PFSK-1 (cell line): ENCODE data around the gene MEN1.
A peak's percentile ranks its signal among the peaks of the same experiment; 100 is the strongest.

Experiments
- FOXP2 ChIP-seq: optimal IDR thresholded peaks from 2 replicates; pipeline ENCODE3; 2011; ENCODE audit warnings: borderline replicate concordance, control low read depth, inconsistent platforms; ENCODE audit not compliant: insufficient read depth; ENCODE audit errors: extremely low read length, extremely low read depth
- POLR2AphosphoS5 ChIP-seq: IDR thresholded peaks from 2 replicates; pipeline ENCODE4 v1.6.1; 2012; ENCODE audit warnings: low read depth, mild to moderate bottlenecking, control low read depth, low read length, moderate library complexity
- REST ChIP-seq, 2 experiments: IDR thresholded peaks; 2 replicates each; pipeline versions ENCODE4 v1.6.1 to v1.8.0; 2011 to 2012; ENCODE audit warnings: low read depth in 2 of 2, low read length in 2 of 2, control low read depth in 1 of 2, inconsistent platforms in 1 of 2, mild to moderate bottlenecking in 1 of 2, moderate library complexity in 1 of 2; ENCODE audit not compliant: insufficient read depth in 1 of 2
- SIN3A ChIP-seq: IDR thresholded peaks from 2 replicates; pipeline ENCODE4 v1.6.1; 2012; ENCODE audit warnings: mild to moderate bottlenecking, low read length, moderate library complexity, borderline replicate concordance; ENCODE audit not compliant: insufficient read depth
- TAF1 ChIP-seq: IDR thresholded peaks from 2 replicates; pipeline ENCODE4 v1.6.1; 2012; ENCODE audit warnings: low read length, control low read depth, borderline replicate concordance; ENCODE audit not compliant: insufficient read depth

Gene MEN1

GRCh38 chr11:64844330-64845128, 34.2 kb upstream of the MEN1 start, which contains the start of gene CDC42BPG:
Gene CDC42BPG, minus strand, starts transcription at chr11:64844653. Its CDS starts 84 bp downstream, at chr11:64844569.
- no peak for TF ChIP-seq REST (IDR thresholded peaks at IDR 0.05; ENCODE audit: insufficient read depth in 1 of 2, low read depth in 2 of 2, low read length in 2 of 2)
- TF ChIP-seq TAF1, result no peak
- peak; percentile 37 for TF ChIP-seq FOXP2
- no peak for TF ChIP-seq POLR2AphosphoS5
- TF ChIP-seq SIN3A, result no peak

GRCh38 chr11:64843686-64844329, 33.5 kb upstream of the MEN1 start:
- TF ChIP-seq TAF1, result no peak
- TF ChIP-seq FOXP2, result no peak
- TF ChIP-seq REST (IDR thresholded peaks at IDR 0.05; ENCODE audit: insufficient read depth in 1 of 2, low read depth in 2 of 2, low read length in 2 of 2), result no peak
- TF ChIP-seq POLR2AphosphoS5, result no peak
- no peak for TF ChIP-seq SIN3A

GRCh38 chr11:64842851-64843685, 32.7 kb upstream of the MEN1 start:
- TF ChIP-seq REST (IDR thresholded peaks at IDR 0.05; ENCODE audit: insufficient read depth in 1 of 2, low read depth in 2 of 2, low read length in 2 of 2) (no peak), SIN3A (no peak), TAF1 (no peak), FOXP2 (no peak), POLR2AphosphoS5 (no peak)

- TF ChIP-seq REST (IDR thresholded peaks at IDR 0.05; ENCODE audit: insufficient read depth in 1 of 2, low read depth in 2 of 2, low read length in 2 of 2) (no peak), SIN3A (no peak), TAF1 (no peak), FOXP2 (no peak), POLR2AphosphoS5 (no peak)
These were observed 32.0 kb upstream of the MEN1 start for GRCh38 chr11:64842366-64842759.
